GM19238 (cell line): Measurements from ENCODE around the gene C1orf21.

Source experiments
- DNase-seq: peaks from one replicate; pipeline ENCODE4 v3.0.0; 2011; ENCODE audit warnings: low spot score; ENCODE audit not compliant: insufficient read length

Gene C1orf21

GRCh38 chr1:184445997-184446396 lies 59.2 kb downstream of the C1orf21 start:
- no peak for DNase-seq

GRCh38 chr1:184447651-184448185 lies 60.9 kb downstream of the C1orf21 start:
- no peak for DNase-seq

- DNase-seq = no peak
These were observed 63.1 kb downstream of the C1orf21 start for GRCh38 chr1:184449916-184450315.

- DNase-seq = no peak
These were observed 69.0 kb downstream of the C1orf21 start for GRCh38 chr1:184455786-184456185.

- DNase-seq = no peak
These were observed 69.4 kb downstream of the C1orf21 start for GRCh38 chr1:184456189-184456588.

GRCh38 chr1:184457500-184457899 lies 70.7 kb downstream of the C1orf21 start:
- DNase-seq = no peak

GRCh38 chr1:184461321-184461720 lies 74.5 kb downstream of the C1orf21 start:
- no peak for DNase-seq

- no peak for DNase-seq
These were observed 75.3 kb downstream of the C1orf21 start for GRCh38 chr1:184462155-184462554.

GRCh38 chr1:184462990-184463389 lies 76.2 kb downstream of the C1orf21 start:
- no peak for DNase-seq

- no peak for DNase-seq
These were observed 76.9 kb downstream of the C1orf21 start for GRCh38 chr1:184463680-184464079.

- no peak for DNase-seq
These were observed 77.9 kb downstream of the C1orf21 start for GRCh38 chr1:184464757-184465156.

GRCh38 chr1:184465489-184466146 lies 78.8 kb downstream of the C1orf21 start:
- DNase-seq = no peak

- DNase-seq = no peak
These were observed 80.5 kb downstream of the C1orf21 start for GRCh38 chr1:184467295-184467694.

GRCh38 chr1:184469396-184469795 lies 82.6 kb downstream of the C1orf21 start:
- DNase-seq = no peak

GRCh38 chr1:184471686-184472085 lies 84.9 kb downstream of the C1orf21 start:
- DNase-seq = no peak

GRCh38 chr1:184472136-184472535 lies 85.3 kb downstream of the C1orf21 start:
- DNase-seq = no peak

GRCh38 chr1:184473176-184473966 lies 86.5 kb downstream of the C1orf21 start:
- no peak for DNase-seq

- DNase-seq = no peak
These were observed 89.4 kb downstream of the C1orf21 start for GRCh38 chr1:184476187-184476586.

- DNase-seq = no peak
These were observed 92.8 kb downstream of the C1orf21 start for GRCh38 chr1:184479435-184480167.

- DNase-seq = no peak
These were observed 93.9 kb downstream of the C1orf21 start for GRCh38 chr1:184480736-184481135.

- DNase-seq = no peak
These were observed 95.3 kb downstream of the C1orf21 start for GRCh38 chr1:184482136-184482535.

GRCh38 chr1:184483101-184483683 lies 96.4 kb downstream of the C1orf21 start:
- no peak for DNase-seq
